ENCODE measurements around the gene DUSP2. TPM values are rescaled to one million over a fixed set of nuclear protein-coding genes. Genes with fewer than 3 reads are reported as not detected.

DUSP2 gene
- total RNA-seq, 2 experiments from 2014 or later, result 522 to 539 TPM

GRCh38 chr2:96137321-96138178, 7.7 kb downstream of the DUSP2 start:
- Mint-ChIP-seq H3K36me3 (peaks cover 8% of the 10 kb centered on the region), H3K4me1 (ENCODE audit: low read depth) (peaks cover 25% of the 10 kb centered on the region), H3K27me3 (no peaks in the 10 kb centered on the region), H3K27ac (peak overlapping the region; percentile 33), H3K4me3 (no peak overlapping the region), H3K9me3 (no peaks in the 10 kb centered on the region)
- DNase-seq, result no peak
- POLR2A ChIA-PET, result interaction anchor here (1.6 to 5.1 kb wide), 4 partner anchors 10 to 70 kb away, joined by 3 to 46 read pairs (median 18); no protein-coding TSS in a partner anchor
- intact Hi-C loops (cut with micrococcal nuclease), result loop anchor here (1.0 kb wide), 1 partner anchor 37 kb away; no protein-coding TSS in a partner anchor
- CTCF ChIA-PET, result interaction anchor here (1.0 to 13.8 kb wide), 14 partner anchors 10 to 145 kb away, joined by 3 to 474 read pairs (median 13); partner anchors contain the start of gene ADRA2B

GRCh38 chr2:96136129-96136720, 9.0 kb downstream of the DUSP2 start:
- Mint-ChIP-seq H3K4me3 (no peak overlapping the region), H3K27me3 (no peaks in the 10 kb centered on the region), H3K36me3 (no peaks in the 10 kb centered on the region), H3K27ac (no peak overlapping the region), H3K4me1 (ENCODE audit: low read depth) (peaks cover 21% of the 10 kb centered on the region), H3K9me3 (no peaks in the 10 kb centered on the region)
- POLR2A ChIA-PET, result interaction anchor here (1.1 to 5.1 kb wide), 2 partner anchors 28 to 38 kb away, joined by 3 to 27 read pairs; no protein-coding TSS in a partner anchor
- DNase-seq, result no peak
- CTCF ChIA-PET, result interaction anchor here (0.9 to 13.8 kb wide), 5 partner anchors 19 to 131 kb away, joined by 3 to 474 read pairs (median 22); partner anchors contain the start of gene ADRA2B
- intact Hi-C loops (cut with micrococcal nuclease), result no loop called here

- Mint-ChIP-seq H3K9me3 (no peaks in the 10 kb centered on the region), H3K27me3 (no peaks in the 10 kb centered on the region), H3K4me3 (no peak overlapping the region), H3K27ac (no peak overlapping the region), H3K4me1 (ENCODE audit: low read depth) (peaks cover 23% of the 10 kb centered on the region), H3K36me3 (no peaks in the 10 kb centered on the region)
- no peak for DNase-seq
- intact Hi-C loops (cut with micrococcal nuclease), result no loop called here
- ChIA-PET POLR2A (interaction anchor here (1.1 kb wide), 1 partner anchor 39 kb away, joined by 3 read pairs; no protein-coding TSS in a partner anchor), CTCF (interaction anchor here (1.0 to 13.8 kb wide), 4 partner anchors 19 to 39 kb away, joined by 3 to 474 read pairs (median 6); no protein-coding TSS in a partner anchor)
These were observed 9.6 kb downstream of the DUSP2 start for GRCh38 chr2:96135621-96136020.

GRCh38 chr2:96135171-96135570, 10.1 kb downstream of the DUSP2 start:
- Mint-ChIP-seq H3K4me1 (ENCODE audit: low read depth) (peaks cover 28% of the 10 kb centered on the region), H3K27me3 (no peaks in the 10 kb centered on the region), H3K27ac (no peak overlapping the region), H3K9me3 (no peaks in the 10 kb centered on the region), H3K4me3 (no peak overlapping the region), H3K36me3 (no peaks in the 10 kb centered on the region)
- CTCF ChIA-PET, result interaction anchor here (1.0 to 1.2 kb wide), 3 partner anchors 18 to 39 kb away, joined by 3 to 8 read pairs (median 3); no protein-coding TSS in a partner anchor
- no peak for DNase-seq
- intact Hi-C loops (cut with micrococcal nuclease), result no loop called here
- POLR2A ChIA-PET, result interaction anchor here (1.1 kb wide), 1 partner anchor 39 kb away, joined by 3 read pairs; no protein-coding TSS in a partner anchor

- Mint-ChIP-seq H3K9me3 (no peaks in the 10 kb centered on the region), H3K27me3 (no peaks in the 10 kb centered on the region), H3K4me1 (ENCODE audit: low read depth) (peaks cover 28% of the 10 kb centered on the region), H3K36me3 (peaks cover 2% of the 10 kb centered on the region), H3K4me3 (no peak overlapping the region), H3K27ac (no peak overlapping the region)
- intact Hi-C loops (cut with micrococcal nuclease), result no loop called here
- POLR2A ChIA-PET, result interaction anchor here (1.6 kb wide), 1 partner anchor 8 kb away, joined by 6 read pairs; no protein-coding TSS in a partner anchor
- no peak for DNase-seq
- CTCF ChIA-PET, result interaction anchor here (1.0 to 1.2 kb wide), 2 partner anchors 17 to 40 kb away, joined by 3 to 8 read pairs; no protein-coding TSS in a partner anchor
These were observed 10.8 kb downstream of the DUSP2 start for GRCh38 chr2:96134421-96134820.

- DNase-seq, result no peak
- peaks cover 20% of the 10 kb centered on the region for H3K4me1 Mint-ChIP-seq (ENCODE audit: low read depth)
- peak overlapping the region; percentile 30 for H3K4me3 Mint-ChIP-seq
- ChIA-PET CTCF (interaction anchor here (1.0 to 4.6 kb wide), 6 partner anchors 10 to 109 kb away, joined by 3 to 43 read pairs (median 5); partner anchors contain the start of gene ADRA2B), POLR2A (interaction anchor here (1.2 to 2.4 kb wide), 2 partner anchors 10 to 13 kb away, joined by 3 to 10 read pairs; partner anchors contain the start of gene DUSP2)
- H3K36me3 Mint-ChIP-seq, result peaks cover 8% of the 10 kb centered on the region
- no peaks in the 10 kb centered on the region for H3K27me3 Mint-ChIP-seq
- intact Hi-C loops (cut with micrococcal nuclease), result loop anchor here (2.0 kb wide), 1 partner anchor 13 kb away; the partner anchor contains the start of gene DUSP2
- H3K27ac Mint-ChIP-seq, result peak overlapping the region; percentile 79
- no peaks in the 10 kb centered on the region for H3K9me3 Mint-ChIP-seq
These were observed 13.2 kb downstream of the DUSP2 start for GRCh38 chr2:96131813-96132745.

- peak; percentile 78 for DNase-seq
- CTCF ChIA-PET, result interaction anchor here (0.7 to 4.6 kb wide), 7 partner anchors 8 to 109 kb away, joined by 3 to 43 read pairs (median 4); no protein-coding TSS in a partner anchor
- Mint-ChIP-seq H3K27me3 (no peaks in the 10 kb centered on the region), H3K36me3 (peaks cover 12% of the 10 kb centered on the region), H3K27ac (peak overlapping the region; percentile 79), H3K4me1 (ENCODE audit: low read depth) (peaks cover 20% of the 10 kb centered on the region), H3K4me3 (peak overlapping the region; percentile 30), H3K9me3 (no peaks in the 10 kb centered on the region)
- intact Hi-C loops (cut with micrococcal nuclease), result loop anchor here (2.0 kb wide), 1 partner anchor 14 kb away; the partner anchor contains the start of gene DUSP2
- POLR2A ChIA-PET, result interaction anchor here (1.0 to 2.4 kb wide), 3 partner anchors 11 to 14 kb away, joined by 3 to 10 read pairs (median 4); partner anchors contain the start of gene DUSP2
These were observed 14.0 kb downstream of the DUSP2 start for GRCh38 chr2:96131152-96131812.

GRCh38 chr2:96130483-96130882, 14.8 kb downstream of the DUSP2 start:
- Mint-ChIP-seq H3K36me3 (peaks cover 17% of the 10 kb centered on the region), H3K4me1 (ENCODE audit: low read depth) (peaks cover 20% of the 10 kb centered on the region), H3K27ac (peak overlapping the region; percentile 45), H3K9me3 (no peaks in the 10 kb centered on the region), H3K27me3 (no peaks in the 10 kb centered on the region), H3K4me3 (no peak overlapping the region)
- intact Hi-C loops (cut with micrococcal nuclease), result loop anchor here (2.0 kb wide), 1 partner anchor 14 kb away; the partner anchor contains the start of gene DUSP2
- DNase-seq, result no peak
- ChIA-PET CTCF (interaction anchor here (0.7 to 4.6 kb wide), 6 partner anchors 9 to 108 kb away, joined by 3 to 43 read pairs (median 5); no protein-coding TSS in a partner anchor), POLR2A (interaction anchor here (1.0 to 2.4 kb wide), 4 partner anchors 12 to 27 kb away, joined by 3 to 10 read pairs (median 4); partner anchors contain the start of gene DUSP2)

GRCh38 chr2:96129528-96130120, 15.6 kb downstream of the DUSP2 start:
- POLR2A ChIA-PET, result interaction anchor here (1.1 to 2.4 kb wide), 2 partner anchors 13 to 28 kb away, joined by 4 to 10 read pairs; no protein-coding TSS in a partner anchor
- Mint-ChIP-seq H3K36me3 (peaks cover 19% of the 10 kb centered on the region), H3K27ac (no peak overlapping the region)

GRCh38 chr2:96128456-96128855, 16.8 kb downstream of the DUSP2 start:
- no peak for DNase-seq
- Mint-ChIP-seq H3K4me3 (no peak overlapping the region), H3K4me1 (ENCODE audit: low read depth) (peaks cover 20% of the 10 kb centered on the region), H3K36me3 (peaks cover 19% of the 10 kb centered on the region), H3K27me3 (no peaks in the 10 kb centered on the region), H3K9me3 (no peaks in the 10 kb centered on the region), H3K27ac (no peak overlapping the region)
- CTCF ChIA-PET, result no interaction called here
- POLR2A ChIA-PET, result no interaction called here
- intact Hi-C loops (cut with micrococcal nuclease), result no loop called here

More at GRCh38 chr2:96129528-96130120, 15.6 kb downstream of the DUSP2 start:
- Mint-ChIP-seq H3K4me3 (no peak overlapping the region), H3K4me1 (ENCODE audit: low read depth) (peaks cover 20% of the 10 kb centered on the region), H3K9me3 (no peaks in the 10 kb centered on the region), H3K27me3 (no peaks in the 10 kb centered on the region)
- CTCF ChIA-PET, result interaction anchor here (1.9 to 4.6 kb wide), 2 partner anchors 12 to 45 kb away, joined by 14 to 43 read pairs; no protein-coding TSS in a partner anchor
- intact Hi-C loops (cut with micrococcal nuclease), result loop anchor here (2.0 kb wide), 1 partner anchor 15 kb away; the partner anchor contains the start of gene DUSP2
- no peak for DNase-seq

All from activated CD4-positive, alpha-beta memory T cell treated with anti-CD3 and anti-CD28 coated beads for 36 hours (primary cell).